Caco-2 (cell line): ENCODE measurements around the gene ABHD8. TPM values are rescaled to one million over a fixed set of nuclear protein-coding genes. Genes with fewer than 3 reads are reported as not detected.

Source experiments
- BruUV-seq: library from RNA; stranded (reverse); fragments of 400-500 nt; replicated peaks from 2 replicates; lab custom pipeline; 2021; lab: Mats Ljungman, UMichigan
- CTCF ChIA-PET: fragments of 300-600 bp; sonication (Branson Sonifier 250); formaldehyde crosslinking; loops from one replicate; lab custom pipeline; 2022; ENCODE audit warnings: antibody characterized with exemption; lab: Charles Lee
- POLR2A ChIA-PET: fragments of 300-600 bp; sonication (Branson Sonifier 250); formaldehyde crosslinking; loops from one replicate; lab custom pipeline; 2022; ENCODE audit warnings: antibody characterized with exemption; lab: Charles Lee
- DNase-seq, 2 experiments: peaks; one replicate each; pipeline versions ENCODE4 v3.0.0 to v3.0.0-alpha.2; 2020 to 2022
- H3K27me3 ChIP-seq: replicated peaks from 2 replicates; pipeline ENCODE4 v1.6.0; 2011; ENCODE audit warnings: low read length; ENCODE audit not compliant: control insufficient read depth, insufficient read depth
- H3K36me3 ChIP-seq: 2 replicates; pipeline ENCODE4 v1.5.1; 2011; ENCODE audit warnings: low read length; ENCODE audit not compliant: control insufficient read depth, insufficient read depth
- H3K4me1 ChIP-seq: fragments of 250-450 bp; sonication (Bioruptor Pico); 2 replicates; pipeline ENCODE4 v1.5.1; 2020; ENCODE audit warnings: mild to moderate bottlenecking
- H3K4me3 ChIP-seq: 2 replicates; pipeline ENCODE4 v1.5.1; 2011; ENCODE audit warnings: low read depth, mild to moderate bottlenecking, control low read depth, low read length
- H3K9me3 ChIP-seq: fragments of 250-450 bp; sonication (Bioruptor Pico); 2 replicates; pipeline ENCODE4 v1.5.1; 2020; ENCODE audit warnings: mild to moderate bottlenecking, moderate library complexity
- H3K27ac Mint-ChIP-seq: one replicate; pipeline ENCODE4 v1.8.0; 2022; ENCODE audit warnings: mixed read lengths; ENCODE audit not compliant: unreplicated experiment
- H3K27me3 Mint-ChIP-seq: one replicate; pipeline ENCODE4 v1.8.0; 2022; ENCODE audit warnings: mixed read lengths; ENCODE audit not compliant: insufficient read depth, unreplicated experiment
- H3K36me3 Mint-ChIP-seq: one replicate; pipeline ENCODE4 v1.8.0; 2022; ENCODE audit warnings: mild to moderate bottlenecking, mixed read lengths; ENCODE audit not compliant: insufficient read depth, unreplicated experiment
- H3K4me1 Mint-ChIP-seq: one replicate; pipeline ENCODE4 v1.8.0; 2022; ENCODE audit warnings: low read depth, mixed read lengths; ENCODE audit not compliant: unreplicated experiment
- H3K4me3 Mint-ChIP-seq: one replicate; pipeline ENCODE4 v1.8.0; 2022; ENCODE audit warnings: mild to moderate bottlenecking, moderate library complexity, mixed read lengths; ENCODE audit not compliant: unreplicated experiment
- H3K9me3 Mint-ChIP-seq: one replicate; pipeline ENCODE4 v1.8.0; 2022; ENCODE audit warnings: mixed read lengths; ENCODE audit not compliant: unreplicated experiment
- CTCF ChIP-seq, 2 experiments: fragments of 200-600 bp in 1 of 2; IDR thresholded peaks; 1 replicate in 1 of 2; 2 replicates in 1 of 2; pipeline versions ENCODE4 v1.5.1 to v1.8.0; 2011 to 2022; ENCODE audit warnings: antibody characterized with exemption in 1 of 2, control low read depth in 1 of 2, inconsistent platforms in 1 of 2, low read depth in 1 of 2, low read length in 1 of 2, mild to moderate bottlenecking in 1 of 2, moderate library complexity in 1 of 2; ENCODE audit not compliant: insufficient read depth in 1 of 2, severe bottlenecking in 1 of 2, unreplicated experiment in 1 of 2
- intact Hi-C: fragments of 100-400 bp; cut with micrococcal nuclease; formaldehyde crosslinking; loops from one replicate; pipeline ENCODE4 v1.10.0; 2022; ENCODE audit not compliant: unreplicated experiment
- total RNA-seq: library from RNA; stranded (reverse); gene quantifications from 2 replicates; pipeline ENCODE4 v1.2.3, GENCODE V29; 2022

The ABHD8 gene
- total RNA-seq, 1 experiment from 2014 or later: 11.3 TPM

GRCh38 chr19:17323300-17323963, 20.2 kb upstream of the ABHD8 start:
- Histone ChIP-seq H3K4me1 (peaks cover 11% of the 10 kb centered on the region), H3K27me3 (no peaks in the 10 kb centered on the region), H3K36me3 (no peaks in the 10 kb centered on the region; the same call in 1 of the 2 replicates), H3K4me3 (no peak overlapping the region), H3K9me3 (no peaks in the 10 kb centered on the region)
- H3K27ac Mint-ChIP-seq: no peak overlapping the region
- peaks cover 39% of the 10 kb centered on the region for H3K36me3 Mint-ChIP-seq
- H3K4me3 Mint-ChIP-seq: no peak overlapping the region
- ChIA-PET CTCF (no interaction called here), POLR2A (no interaction called here)
- no peak for TF ChIP-seq CTCF (IDR thresholded peaks at IDR 0.05; ENCODE audit: insufficient read depth in 1 of 2, low read depth in 1 of 2, low read length in 1 of 2, severe bottlenecking in 1 of 2, unreplicated experiment in 1 of 2)
- intact Hi-C loops: no loop called here
- H3K27me3 Mint-ChIP-seq: no peaks in the 10 kb centered on the region
- H3K4me1 Mint-ChIP-seq: no peaks in the 10 kb centered on the region
- no TSS peak for BruUV-seq
- no peaks in the 10 kb centered on the region for H3K9me3 Mint-ChIP-seq
- DNase-seq: no peak

GRCh38 chr19:17322854-17323253, 19.6 kb upstream of the ABHD8 start:
- DNase-seq: no peak
- BruUV-seq: no TSS peak
- H3K4me1 Mint-ChIP-seq: no peaks in the 10 kb centered on the region
- H3K4me1 ChIP-seq: peaks cover 11% of the 10 kb centered on the region
- no peaks in the 10 kb centered on the region for H3K27me3 Mint-ChIP-seq
- intact Hi-C loops: no loop called here
- H3K4me3 ChIP-seq: no peak overlapping the region
- H3K27me3 ChIP-seq: no peaks in the 10 kb centered on the region
- H3K27ac Mint-ChIP-seq: no peak overlapping the region
- peaks cover 36% of the 10 kb centered on the region for H3K36me3 Mint-ChIP-seq
- H3K36me3 ChIP-seq: no peaks in the 10 kb centered on the region; the same call in 1 of the 2 replicates
- H3K9me3 Mint-ChIP-seq: no peaks in the 10 kb centered on the region
- H3K9me3 ChIP-seq: no peaks in the 10 kb centered on the region
- CTCF ChIA-PET: no interaction called here
- H3K4me3 Mint-ChIP-seq: no peak overlapping the region
- TF ChIP-seq CTCF (IDR thresholded peaks at IDR 0.05; ENCODE audit: insufficient read depth in 1 of 2, low read depth in 1 of 2, low read length in 1 of 2, severe bottlenecking in 1 of 2, unreplicated experiment in 1 of 2): no peak
- POLR2A ChIA-PET: no interaction called here

- POLR2A ChIA-PET: interaction anchor here (1.6 kb wide), 1 partner anchor 13 kb away, joined by 4 read pairs; the partner anchor contains the start of gene DDA1
- Mint-ChIP-seq H3K36me3 (peaks cover 38% of the 10 kb centered on the region), H3K9me3 (no peaks in the 10 kb centered on the region), H3K27ac (peak overlapping the region; percentile 63), H3K4me3 (peak overlapping the region; percentile 12), H3K27me3 (no peaks in the 10 kb centered on the region), H3K4me1 (no peaks in the 10 kb centered on the region)
- CTCF ChIA-PET: interaction anchor here (0.6 kb wide), 1 partner anchor 29 kb away, joined by 4 read pairs; no protein-coding TSS in a partner anchor
- DNase-seq: no peak
- no TSS peak for BruUV-seq
- Histone ChIP-seq H3K4me3 (no peak overlapping the region), H3K9me3 (no peaks in the 10 kb centered on the region), H3K4me1 (peaks cover 3% of the 10 kb centered on the region; the same call in 1 of the 2 replicates), H3K27me3 (no peaks in the 10 kb centered on the region), H3K36me3 (no peaks in the 10 kb centered on the region; the same call in 1 of the 2 replicates)
- no peak for TF ChIP-seq CTCF (IDR thresholded peaks at IDR 0.05; ENCODE audit: insufficient read depth in 1 of 2, low read depth in 1 of 2, low read length in 1 of 2, severe bottlenecking in 1 of 2, unreplicated experiment in 1 of 2)
- intact Hi-C loops: no loop called here
Observed at GRCh38 chr19:17321655-17322489, 18.6 kb upstream of the ABHD8 start.
